Measurements from ENCODE around the gene HMGXB3.

DNA sequence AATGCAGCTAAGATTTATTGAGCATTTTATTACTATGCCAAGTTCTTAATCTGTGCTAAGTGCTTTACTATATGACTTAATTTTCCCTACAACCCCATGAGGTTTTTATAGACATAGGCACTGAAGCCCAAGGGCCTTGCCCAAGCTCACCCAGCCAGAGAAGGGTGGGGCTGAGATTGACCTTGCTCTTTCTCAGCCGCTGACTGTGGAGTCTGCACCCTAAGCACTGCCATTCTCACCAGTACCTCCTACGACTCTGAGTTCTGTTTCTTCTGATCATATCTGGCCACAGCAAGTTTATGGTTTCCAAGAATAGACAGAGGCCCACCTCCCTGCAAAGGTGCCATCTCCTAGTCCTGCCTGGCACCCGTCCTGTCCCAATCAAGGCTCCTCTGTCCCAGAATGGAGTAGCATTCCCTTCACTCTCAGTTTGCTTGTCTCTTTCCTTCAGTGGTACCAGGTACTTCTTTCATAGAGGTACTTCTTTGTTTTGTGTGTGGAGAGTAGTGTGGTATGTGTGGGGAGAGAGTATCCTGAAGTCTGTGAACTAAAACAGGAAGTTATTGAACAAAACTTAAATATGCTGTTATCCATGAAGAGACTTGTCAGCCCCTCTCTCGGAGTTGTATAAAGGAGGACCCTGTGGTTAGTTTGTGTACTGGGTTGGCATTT is 43.3 kb downstream of the HMGXB3 start:
- TF ChIP-seq, protein P1, sequence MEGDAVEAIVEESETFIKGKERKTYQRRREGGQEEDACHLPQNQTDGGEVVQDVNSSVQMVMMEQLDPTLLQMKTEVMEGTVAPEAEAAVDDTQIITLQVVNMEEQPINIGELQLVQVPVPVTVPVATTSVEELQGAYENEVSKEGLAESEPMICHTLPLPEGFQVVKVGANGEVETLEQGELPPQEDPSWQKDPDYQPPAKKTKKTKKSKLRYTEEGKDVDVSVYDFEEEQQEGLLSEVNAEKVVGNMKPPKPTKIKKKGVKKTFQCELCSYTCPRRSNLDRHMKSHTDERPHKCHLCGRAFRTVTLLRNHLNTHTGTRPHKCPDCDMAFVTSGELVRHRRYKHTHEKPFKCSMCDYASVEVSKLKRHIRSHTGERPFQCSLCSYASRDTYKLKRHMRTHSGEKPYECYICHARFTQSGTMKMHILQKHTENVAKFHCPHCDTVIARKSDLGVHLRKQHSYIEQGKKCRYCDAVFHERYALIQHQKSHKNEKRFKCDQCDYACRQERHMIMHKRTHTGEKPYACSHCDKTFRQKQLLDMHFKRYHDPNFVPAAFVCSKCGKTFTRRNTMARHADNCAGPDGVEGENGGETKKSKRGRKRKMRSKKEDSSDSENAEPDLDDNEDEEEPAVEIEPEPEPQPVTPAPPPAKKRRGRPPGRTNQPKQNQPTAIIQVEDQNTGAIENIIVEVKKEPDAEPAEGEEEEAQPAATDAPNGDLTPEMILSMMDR (conservative IDR thresholded peaks at IDR 0.05 in 1 of 2, IDR thresholded peaks at IDR 0.05 in 1 of 2; ENCODE audit: extremely low read depth in 1 of 2, insufficient read depth in 1 of 2, low read depth in 1 of 2, low read length in 2 of 2): no peak
- TF ChIP-seq EZH2 (IDR thresholded peaks at IDR 0.05; ENCODE audit: borderline replicate concordance, low read length): no peak

Data from mammary epithelial cell (primary cell).